HG02885 (cell line): Measurements from ENCODE around the gene DOK7.

Source experiments
- ATAC-seq: cut with Tn5 transposase; IDR thresholded peaks from one replicate; pipeline ENCODE4 v1.9.1; 2021; ENCODE audit warnings: mild to moderate bottlenecking; ENCODE audit not compliant: unreplicated experiment, poor library complexity

Gene DOK7

DNA sequence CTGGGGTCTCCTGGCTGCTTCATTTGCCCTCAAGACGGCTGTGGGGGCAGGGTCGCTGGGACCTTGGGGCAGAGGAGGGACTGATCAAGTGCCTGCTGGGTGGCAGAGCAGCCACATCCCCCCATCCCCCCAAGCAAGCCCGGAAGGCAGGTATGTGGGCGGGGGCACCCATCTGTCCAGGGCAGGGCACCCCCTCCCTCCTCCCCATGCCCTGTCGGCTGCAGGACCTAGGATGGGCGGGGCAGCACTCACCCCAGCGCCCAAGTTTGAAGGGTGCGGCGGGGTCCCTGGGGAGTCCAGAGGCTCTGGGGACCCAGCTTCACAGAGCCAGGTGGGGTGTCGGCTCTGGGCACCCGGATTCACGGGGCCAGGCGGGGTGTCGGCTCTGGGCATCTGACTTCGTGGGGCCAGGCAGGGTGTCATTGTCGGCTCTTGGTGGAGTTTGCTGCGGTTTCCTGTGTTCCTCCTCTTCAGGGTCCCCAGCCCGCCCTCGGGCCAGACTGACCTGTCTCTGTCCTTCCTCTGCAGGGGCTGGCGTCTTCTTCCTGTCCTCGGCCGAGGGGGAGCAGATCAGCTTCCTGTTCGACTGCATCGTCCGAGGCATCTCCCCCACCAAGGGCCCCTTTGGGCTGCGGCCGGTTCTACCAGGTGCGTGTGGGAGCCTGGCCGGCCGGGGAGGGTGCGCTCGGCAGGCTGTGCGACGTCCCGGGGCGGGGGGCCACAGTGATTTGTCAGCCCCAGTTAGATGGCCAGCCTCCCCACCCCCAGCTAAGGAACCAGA lies 22.1 kb downstream of the DOK7 start:
- no peak for ATAC-seq

DNA sequence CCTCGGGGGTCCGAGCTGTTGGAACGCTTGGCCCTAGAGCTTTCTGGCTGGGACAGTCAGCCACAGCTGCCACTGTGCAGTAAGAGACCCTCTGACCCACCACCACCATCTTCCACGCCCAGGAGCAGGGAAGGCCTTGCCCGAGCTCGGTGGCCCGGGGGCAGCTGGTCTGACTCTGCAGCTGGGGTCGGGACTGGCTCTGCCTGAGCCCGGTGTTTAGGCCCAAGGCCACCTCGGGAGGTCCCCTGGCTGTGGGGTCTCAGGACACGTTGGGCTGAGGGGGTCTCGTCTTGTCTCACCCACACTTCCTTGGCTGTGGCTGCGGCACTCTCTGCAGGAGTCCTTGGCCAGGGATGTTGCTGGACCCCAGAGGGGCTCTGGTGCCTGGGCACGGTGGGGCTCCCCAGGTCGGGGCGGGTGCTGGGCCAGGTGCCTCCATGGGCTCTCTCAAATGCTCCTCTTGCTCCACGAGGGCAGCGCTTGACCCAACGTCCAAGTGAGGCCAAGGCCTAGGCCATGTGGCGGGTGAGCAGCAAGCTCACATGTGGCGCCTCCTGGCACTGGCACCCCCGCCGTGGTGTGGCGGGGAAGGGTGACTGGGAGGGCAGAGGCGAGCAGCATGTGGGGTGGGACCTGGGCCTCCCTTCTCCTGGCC lies 22.9 kb downstream of the DOK7 start:
- no peak for ATAC-seq

DNA sequence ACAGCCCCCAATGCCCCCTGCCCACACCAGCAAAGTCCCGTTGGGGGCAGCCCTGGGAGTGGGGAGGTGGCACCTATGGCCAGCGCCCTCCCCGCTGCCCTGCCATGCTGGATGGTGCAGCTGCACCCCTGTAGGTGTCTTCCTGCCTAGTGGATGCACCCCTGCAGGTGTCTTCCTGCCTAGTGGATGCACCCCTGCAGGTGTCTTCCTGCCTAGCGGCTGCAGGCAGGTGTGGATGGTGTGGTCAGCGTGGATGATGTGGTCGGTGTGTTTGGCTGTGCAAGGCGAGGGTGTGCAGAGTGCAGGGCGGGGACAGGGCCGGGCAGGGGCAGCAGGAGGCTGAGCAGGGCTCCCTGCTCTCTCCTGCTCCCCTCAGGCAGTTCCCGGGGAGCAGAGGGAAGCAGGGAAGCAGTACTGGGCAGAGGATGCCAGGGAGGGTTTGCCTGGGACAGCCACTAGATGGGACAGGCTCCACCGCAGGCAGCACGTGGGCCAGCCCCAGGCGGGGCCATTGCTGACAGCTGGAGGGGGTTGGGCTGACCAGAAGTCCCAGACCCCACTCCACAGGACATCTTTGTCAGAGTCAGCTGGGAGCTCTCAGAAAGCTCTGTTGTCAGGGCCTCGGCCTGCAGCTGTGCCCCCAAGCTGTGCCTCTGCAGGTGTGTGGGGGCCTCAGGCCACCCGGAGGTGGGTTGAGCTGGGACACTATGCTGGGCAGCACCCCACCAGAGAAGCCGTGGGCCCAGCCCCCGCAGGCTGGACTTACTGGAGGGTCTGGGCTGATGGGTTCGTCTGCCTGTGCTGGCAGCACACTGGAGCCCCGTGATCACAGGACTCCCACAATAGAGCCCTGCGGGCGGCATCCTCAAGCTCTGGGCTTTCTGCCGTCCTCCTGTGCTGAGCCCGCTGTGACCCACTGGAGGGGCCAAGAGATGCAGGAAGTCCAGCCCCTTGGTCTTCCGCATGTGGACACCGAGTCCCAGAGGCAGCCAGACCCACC lies 23.7 kb downstream of the DOK7 start:
- ATAC-seq, result no peak

DNA sequence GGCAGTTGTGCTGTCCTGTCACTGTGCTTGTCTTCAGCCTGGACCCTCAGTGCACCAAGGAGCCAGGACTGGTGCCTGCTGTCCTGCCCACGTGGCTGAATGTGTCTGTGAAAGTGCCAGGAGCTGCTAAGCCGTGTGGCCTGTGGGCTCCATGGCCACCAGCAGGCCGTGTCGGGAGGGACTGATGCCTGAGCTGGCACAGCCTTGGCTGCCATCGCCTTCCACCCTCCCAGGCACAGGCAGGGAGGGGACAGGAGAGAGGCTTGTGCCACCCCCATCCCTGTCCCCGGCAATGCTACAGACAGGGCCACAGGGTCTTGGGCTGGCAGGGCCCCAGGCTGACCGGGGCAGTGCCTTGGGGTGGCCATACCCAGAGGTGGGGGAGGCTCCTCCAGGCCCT lies 24.8 kb downstream of the DOK7 start:
- ATAC-seq, result no peak

DNA sequence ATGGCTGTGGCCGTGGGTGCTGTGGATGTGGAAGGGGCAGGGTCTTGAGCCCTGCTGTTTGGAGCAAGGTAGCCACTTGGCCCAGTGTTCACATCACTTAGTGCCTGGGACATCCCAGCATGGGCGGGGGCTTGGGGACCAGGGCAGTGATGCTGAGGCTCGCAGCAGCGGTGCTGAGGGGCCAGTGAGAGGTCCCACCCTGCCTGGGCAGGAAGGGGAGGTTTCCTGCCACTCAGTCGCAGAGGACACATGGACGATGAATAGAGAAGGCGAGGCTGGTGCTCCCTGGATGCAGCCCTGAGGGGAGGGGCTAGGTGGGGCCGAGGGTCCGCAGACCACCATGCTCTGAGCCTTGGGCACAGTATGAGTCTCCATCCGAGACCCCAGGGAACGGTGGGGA lies 25.7 kb downstream of the DOK7 start:
- ATAC-seq, result no peak

DNA sequence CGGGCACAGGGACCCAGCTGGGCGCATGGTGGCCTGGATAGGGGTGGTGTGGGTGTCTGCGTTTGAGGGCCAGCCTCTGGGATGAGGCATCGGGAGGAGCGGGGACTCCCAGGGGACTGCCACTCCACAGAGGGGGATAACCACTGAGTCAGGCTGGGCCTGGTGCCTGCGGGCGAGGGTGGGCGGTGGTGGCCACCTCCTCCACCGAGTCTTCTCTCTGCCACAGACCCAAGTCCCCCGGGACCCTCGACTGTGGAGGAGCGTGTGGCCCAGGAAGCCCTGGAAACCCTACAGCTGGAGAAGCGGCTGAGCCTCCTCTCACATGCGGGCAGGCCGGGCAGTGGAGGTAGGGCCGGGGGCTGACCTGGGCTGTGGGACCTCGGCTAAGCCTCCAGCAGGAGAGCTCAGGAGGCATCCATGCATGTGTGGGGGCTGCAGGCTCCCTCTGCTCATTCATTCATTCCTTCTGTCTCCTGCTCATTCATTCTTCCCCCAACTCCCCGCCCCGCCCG lies 26.4 kb downstream of the DOK7 start:
- no peak for ATAC-seq

DNA sequence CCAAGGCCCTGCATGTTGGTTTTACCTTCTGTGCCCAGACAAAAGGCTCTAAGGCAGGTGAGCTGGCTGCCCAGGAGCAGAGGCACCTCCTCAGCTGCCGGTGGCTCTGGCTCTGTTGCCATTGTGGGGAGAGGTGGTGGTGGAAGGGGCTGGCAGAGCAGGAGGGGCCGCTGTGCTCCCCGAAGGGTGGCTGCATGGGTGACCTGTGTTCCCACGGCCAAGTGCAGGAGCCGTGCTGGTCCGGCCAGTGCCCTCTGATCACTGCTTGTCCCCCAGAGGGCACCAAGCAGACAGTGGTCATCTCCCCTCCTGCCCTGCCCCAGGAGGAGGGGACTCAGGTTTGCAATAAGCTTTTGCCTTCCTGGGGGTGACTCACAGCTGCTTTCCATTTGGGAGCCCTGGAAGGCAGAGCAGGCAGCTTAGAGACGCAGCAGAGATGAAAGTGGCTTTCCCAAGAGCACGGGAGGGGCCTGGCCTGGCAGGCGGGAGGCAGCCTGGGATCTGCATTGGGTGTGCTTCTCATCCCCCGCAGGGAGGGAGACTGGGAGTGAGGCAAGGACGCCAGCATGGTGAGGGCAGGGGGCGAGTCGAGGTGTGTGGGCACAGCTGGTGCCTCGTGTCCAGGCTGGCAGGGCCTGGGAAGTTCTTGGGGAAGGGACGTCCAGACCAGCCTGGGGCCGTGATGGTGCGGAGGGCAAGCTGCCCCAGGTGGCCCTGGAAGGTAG lies 28.7 kb downstream of the DOK7 start:
- no peak for ATAC-seq

DNA sequence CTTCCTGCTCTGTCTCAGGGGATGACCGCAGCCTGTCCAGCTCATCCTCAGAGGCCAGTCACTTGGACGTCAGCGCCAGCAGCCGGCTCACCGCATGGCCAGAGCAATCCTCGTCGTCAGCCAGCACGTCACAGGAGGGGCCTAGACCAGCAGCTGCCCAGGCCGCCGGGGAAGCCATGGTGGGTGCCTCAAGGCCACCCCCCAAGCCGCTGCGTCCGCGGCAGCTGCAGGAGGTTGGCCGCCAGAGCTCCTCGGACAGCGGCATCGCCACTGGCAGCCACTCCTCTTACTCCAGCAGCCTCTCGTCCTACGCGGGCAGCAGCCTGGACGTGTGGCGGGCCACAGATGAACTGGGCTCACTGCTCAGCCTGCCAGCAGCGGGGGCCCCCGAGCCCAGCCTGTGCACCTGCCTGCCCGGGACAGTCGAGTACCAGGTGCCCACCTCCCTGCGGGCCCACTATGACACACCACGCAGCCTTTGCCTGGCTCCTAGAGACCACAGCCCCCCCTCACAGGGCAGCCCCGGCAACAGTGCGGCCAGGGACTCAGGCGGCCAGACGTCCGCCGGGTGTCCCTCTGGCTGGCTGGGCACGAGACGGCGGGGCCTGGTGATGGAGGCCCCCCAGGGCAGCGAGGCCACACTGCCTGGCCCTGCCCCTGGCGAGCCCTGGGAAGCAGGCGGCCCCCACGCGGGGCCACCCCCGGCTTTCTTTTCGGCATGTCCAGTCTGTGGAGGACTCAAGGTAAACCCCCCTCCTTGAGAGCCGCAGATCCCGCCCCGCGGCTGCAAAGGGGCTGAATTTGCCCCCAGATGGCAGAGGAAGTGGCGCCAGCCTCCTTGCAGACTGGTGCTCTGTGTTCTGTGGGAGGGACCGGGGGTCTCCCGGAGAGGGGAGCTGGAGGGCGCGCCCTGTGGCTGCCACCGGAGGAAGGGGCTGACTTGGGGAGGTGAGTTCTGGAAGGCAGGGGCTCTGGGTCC lies 29.9 kb downstream of the DOK7 start:
- no peak for ATAC-seq

DNA sequence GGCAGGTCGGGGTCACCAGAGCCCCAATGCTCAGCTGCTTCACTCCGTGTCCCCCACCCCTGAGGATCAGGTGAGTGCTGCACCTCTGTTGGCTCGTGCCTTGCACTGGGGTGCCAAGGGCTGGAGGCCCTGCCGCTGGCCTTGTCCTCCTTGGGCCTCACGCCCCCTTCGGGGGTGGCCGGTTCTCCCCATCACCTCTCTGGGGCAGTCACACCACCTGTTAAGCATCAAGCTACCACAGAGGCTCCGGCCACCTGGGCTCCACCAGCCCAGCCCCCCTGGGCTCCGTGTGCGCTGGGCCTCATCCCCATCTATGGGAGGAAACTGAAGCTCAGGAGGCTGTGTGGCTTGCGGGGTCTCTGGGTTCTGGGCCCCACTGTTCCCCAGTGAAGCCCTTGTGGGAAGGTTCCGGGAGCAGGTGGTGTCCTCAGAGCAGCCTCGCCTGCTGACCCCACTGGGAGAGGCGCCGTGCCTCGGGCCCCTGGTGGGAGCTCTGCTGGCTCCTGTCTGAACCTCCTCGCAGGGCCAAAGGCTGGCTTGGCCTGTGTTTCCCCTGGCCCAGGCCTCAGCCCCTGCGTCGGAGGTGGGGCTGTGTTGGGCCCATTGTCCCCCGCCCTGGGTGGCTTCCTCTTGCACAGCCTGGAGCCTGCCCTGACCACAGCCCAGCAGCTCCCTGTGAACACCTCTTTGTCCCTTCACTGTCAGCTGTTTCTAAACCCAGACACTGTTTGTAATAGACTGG lies 30.8 kb downstream of the DOK7 start:
- ATAC-seq, result no peak

DNA sequence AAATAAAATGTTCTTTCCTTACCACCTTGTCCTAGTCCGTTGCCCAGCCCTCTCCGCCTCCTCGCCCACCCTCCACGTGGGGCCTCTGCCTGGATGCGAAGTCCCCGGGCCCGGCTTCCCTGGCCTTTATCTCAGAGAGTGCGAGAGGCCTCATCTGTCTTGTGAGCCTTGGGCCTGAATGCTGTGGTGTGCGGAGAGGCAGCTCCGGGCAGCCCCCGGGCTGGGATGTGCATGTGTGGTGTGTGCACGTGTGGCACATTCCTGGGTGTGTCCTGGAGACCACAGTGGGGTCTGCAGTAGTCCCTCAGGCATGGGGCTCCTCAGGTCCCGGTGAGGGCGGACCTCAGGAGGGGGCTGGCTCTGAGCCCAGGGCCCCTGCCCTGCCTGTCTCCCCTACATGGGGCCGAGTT lies 31.4 kb downstream of the DOK7 start:
- ATAC-seq, result no peak

DNA sequence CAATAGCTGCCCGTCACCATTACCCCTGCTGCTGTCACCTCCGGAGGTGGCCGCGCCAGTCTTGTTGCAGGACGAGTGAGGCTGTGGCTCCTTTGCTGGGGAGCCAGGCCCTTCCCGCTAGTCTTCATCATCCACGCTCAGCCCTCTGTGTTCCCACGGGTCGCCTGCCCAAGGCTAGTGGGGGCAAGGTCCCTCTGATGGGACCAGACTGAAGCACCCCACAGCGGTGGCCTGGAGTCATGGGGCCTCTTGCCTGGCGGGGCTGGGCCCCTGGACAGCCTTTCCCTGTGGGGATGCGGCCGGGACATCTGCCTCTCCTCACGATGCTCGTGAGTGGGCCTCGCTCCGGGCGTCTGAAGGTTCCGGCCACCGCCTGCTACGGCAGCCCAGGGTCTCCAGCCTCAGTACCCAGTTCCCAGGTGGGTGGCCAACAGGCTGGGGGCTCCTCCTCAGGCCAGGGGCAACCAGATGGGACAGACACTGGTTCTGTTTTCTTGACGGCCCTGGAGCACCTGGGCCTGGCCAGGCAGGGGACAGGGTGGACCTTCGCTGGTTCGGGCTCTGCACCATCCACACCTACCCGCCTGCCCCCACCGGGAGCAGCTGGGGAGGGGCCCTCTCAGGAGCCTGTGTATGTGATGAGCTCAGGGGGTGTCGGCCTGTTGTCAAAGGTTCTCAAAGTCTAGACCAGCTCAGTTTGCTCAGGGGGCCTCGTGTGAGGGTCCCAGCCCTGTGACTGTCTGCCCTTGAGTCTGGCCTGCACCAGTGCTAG lies 32.3 kb downstream of the DOK7 start:
- no peak for ATAC-seq

DNA sequence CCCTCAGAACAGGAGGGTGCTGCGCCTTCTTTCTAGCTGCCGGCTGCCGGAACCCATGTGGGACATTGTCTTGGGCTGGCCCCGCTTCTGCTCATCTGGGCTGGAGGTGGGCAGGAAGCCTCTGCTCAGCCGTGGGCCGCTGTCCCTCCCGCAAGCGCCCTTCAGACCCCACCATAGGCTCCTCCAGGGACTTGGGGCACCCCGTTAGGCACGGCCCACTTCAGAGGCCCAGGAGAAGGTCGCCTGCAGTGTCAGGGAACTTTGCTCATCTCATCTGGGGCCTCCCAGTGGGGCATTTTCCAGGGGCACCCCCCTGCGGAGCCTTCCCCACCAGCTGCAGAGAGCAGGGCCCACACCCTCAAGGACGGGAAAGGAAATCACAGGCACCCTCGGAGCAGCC lies 32.9 kb downstream of the DOK7 start:
- no peak for ATAC-seq

DNA sequence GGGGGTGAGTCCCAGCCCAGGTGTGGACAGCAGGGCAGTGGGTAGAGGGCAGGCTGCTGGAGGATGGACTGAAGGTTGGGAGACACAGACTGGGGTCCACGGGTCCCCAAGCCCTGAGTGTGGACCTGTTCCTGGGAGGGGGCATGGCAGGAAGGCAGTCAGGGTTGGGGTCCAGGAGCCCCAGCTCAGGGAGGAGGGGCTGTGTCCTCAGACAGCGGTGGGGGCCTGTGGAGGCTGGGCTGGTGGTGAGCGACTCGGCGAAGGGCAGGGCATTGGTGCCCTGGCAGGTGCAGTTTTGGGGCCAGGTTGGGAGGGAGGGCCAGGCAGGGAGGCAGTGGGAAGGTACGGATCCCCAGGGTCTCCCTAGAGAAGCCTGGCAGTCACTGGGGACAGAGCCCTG lies 34.0 kb downstream of the DOK7 start:
- ATAC-seq, result no peak

DNA sequence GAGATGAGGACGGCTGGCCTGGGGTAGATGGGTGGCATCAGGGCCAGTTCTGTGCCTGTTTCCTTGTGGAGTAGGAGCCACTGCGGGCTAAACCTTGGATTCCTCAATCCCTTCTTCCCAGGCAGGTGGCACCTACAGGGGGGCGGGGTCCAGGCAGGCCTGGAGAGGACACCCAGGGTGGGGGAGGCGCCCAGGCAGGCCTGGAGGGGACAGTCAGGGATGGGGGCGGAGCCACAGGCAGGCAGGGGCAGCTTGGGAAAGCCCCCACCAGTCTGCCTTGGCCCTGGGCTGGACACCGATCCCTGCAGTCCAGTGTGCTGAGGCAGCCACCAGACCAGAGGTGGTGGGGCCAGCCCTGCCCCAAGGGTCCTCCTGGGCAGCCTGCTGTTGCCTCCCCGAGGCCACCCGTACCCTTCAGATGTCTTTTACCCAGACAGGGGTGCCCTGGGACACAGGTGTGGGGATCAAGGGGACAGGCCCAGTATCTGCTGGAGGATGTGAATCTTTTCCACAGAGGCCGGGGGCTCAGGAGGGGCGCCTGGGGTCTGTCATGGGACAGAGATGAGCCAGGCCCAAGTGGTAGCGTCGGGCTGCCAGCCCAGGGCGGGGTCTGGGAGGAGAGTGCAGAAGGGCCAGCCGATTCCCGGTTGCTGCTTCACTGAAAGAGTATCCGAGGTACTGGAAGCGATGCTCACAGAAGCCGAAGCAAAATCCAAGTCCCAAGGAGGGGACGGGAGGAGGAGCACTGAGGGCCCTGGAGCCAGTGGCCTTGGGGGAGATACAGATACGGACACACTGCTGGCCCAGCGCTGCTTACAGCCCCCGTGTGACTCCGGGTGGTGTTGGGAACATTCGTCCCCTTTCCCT lies 34.6 kb downstream of the DOK7 start:
- no peak for ATAC-seq

DNA sequence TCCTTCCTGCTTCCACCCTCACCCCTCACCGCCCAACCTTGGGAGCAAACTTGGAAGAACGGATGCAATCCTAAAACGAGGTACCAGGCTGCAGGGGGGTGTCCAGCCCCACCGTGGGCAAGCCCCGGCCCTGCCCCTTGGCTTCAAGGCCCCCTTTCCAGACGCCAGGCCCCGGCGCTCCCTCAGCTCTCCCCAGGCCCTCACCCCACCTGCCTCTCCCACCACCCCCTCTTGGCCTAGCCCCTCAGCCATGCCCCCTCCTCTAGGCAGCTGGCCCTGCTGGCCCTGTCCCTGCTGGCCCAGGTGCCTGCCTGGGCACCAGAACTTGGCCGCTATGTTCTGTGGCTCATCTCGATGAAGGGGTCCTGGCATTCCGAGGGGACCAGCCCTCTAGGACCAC lies 35.3 kb downstream of the DOK7 start:
- no peak for ATAC-seq

DNA sequence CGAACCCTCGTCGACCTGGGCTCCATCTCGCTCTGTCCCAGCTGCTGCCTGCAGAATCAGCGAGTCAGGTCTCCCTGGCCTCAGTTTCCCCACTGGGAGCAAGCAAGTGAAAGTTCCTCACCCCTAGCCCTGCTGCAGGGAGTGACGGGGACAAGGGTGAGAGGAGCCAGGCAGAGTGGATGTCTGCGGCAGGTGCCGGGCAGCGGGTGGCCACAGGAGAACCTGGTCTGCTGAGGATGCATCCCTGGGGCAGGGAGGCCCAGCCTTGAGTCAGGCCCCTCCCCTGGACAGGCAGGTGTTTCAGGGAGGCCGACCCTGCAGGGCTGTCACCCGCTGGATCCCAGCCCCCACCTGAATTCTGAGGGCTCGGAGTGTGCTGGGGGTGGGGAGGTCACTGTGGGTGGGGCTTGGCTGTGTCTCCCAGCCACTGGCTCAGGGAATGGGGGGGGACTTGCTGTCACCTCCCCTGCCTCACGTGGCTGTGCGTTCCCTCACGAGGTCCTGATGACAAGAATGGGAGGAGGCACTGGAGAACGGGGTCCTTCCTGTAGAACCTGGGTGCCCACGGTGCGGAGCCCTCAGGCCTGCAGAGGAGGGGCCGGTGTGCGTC lies 35.9 kb downstream of the DOK7 start:
- no peak for ATAC-seq
